DMS 273 treated with DMSO at 0.1 percent for 48 hours (cell line): ENCODE results near the gene EPHX1.

Experiments used
- DNase-seq: peaks from one replicate; lab custom pipeline; 2025; lab: John Stamatoyannopoulos, UW

EPHX1 gene

DNA sequence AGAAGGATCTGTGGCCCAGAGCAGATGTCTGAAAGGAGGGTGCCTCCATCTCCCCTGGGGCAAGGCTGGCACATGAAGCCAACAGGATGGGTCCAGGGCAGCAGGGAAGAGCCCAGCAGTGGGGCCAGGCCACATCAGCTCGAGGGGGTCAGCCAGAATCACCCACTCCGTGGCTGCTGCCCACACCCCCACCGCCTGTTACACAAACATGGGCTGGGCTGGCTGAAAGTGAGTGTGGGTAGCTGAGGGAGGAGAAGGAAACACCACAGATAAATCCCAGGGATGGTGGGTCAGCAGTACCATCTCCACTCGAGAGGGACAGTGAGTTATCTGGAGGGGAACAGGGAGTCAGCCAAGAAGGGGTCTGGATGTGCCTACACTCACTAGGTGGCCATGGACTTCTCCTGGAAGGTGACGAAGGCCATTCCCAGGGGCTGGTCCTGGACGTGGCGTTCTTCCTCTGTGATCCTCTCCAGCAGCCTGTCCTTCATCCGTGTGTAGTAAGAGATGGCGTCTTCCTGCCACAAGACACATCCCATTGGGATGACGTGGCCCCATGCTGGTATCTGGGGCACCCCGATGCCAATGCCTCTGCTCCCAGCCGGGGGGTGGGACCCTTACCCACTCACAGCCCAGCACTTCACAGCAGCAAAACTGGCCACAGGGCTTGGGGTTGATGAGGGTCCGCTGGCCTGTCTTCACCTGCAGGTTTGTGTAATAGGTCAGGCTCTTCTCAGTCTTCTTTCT lies 52.1 kb downstream of the EPHX1 start:
- no peak for DNase-seq

DNA sequence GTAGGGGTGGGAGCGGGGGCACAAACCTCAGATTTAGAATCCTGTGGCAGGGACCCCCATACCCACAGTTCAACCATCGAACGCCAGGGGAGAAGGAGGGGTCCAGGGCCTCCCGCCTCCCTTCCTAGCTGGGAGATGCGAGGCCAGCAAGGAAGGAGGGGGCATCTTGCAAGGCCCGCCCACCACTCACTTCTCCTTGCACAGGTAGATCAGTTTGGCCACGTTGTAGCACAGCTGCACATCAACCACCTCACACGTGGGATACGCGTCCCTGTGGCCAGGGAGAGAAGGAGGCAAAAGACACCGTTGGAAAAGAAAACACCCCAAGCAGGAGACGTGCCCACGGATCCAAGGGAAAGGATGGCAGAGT lies 52.6 kb downstream of the EPHX1 start:
- DNase-seq: no peak

- DNase-seq: no peak
Observed at GRCh38 chr1:225863167-225863566, 53.2 kb downstream of the EPHX1 start.

DNA sequence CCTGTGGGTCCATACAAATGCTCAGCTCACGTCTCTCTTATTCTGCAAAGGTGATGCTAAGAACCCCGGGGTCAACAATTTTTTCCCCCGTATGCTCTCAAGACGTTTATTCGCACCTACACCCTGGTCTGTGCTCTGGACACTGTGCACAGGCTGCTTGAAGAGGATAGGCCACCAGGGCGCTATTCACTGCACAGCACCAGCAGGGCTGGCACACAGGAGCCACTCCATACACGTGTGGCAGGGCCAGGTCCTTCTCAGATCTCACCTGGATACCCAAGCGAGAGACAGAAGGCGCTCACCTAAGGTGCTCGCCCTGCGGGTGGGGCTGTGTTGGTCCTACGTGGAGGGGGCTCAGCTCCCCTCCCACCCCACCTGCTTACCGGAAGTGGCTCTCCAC lies 55.6 kb downstream of the EPHX1 start:
- DNase-seq: no peak

DNA sequence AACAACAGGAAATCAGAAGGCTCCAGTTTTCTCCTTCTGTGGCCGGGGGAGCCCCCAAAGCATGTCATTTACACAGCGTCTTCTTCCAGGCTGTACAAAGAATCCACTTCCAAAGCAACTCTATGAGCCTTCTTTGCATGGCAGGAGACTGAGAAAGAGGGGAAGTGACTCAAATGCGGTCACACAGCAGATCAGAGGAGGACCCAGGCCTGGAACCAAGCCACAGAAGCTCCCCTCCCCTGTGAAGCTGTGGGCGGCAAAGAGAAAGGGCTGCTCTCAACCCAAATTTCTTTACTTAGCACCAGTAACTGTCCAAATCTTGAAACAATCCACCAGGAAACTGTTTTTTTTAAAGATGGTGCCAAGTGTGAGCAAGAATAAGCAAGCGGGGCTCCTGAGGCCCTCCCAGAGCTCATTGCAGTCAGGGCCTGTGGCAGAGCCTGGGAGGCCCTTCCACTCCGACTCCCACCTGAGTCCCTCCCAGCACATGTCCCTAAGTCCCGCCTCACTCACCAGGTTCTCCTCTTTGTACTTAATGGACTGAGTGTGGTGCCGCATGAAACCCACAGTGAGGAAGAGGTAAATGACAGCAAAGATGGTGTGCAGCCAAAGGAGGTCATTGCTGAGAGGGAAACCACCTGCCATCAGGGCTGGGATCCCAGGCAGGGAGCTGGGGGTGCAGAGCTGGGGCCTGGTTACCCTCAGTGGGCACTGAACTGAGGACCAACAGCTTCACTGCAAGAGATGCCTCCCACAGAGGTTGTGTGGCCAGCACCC lies 56.3 kb downstream of the EPHX1 start:
- no peak for DNase-seq

DNA sequence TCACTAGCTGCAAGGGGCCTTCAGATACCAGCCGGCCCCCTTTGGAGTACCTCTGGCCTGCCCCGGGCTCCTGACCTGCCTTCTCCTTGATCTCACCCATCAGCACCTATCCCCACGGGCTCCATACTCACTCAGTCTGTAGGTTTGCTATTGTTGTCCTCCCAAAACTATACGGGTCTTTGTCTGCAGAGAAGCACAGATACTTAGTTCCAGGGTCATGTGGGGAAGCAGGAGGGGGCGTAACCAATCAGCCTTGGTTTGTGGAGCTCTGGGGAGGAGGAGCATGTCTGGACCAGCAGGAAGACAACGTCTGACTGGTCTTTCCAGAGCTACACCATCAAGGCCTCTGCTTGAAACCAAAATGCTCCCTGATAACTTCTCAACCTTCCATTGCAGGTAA lies 57.1 kb downstream of the EPHX1 start:
- no peak for DNase-seq

DNA sequence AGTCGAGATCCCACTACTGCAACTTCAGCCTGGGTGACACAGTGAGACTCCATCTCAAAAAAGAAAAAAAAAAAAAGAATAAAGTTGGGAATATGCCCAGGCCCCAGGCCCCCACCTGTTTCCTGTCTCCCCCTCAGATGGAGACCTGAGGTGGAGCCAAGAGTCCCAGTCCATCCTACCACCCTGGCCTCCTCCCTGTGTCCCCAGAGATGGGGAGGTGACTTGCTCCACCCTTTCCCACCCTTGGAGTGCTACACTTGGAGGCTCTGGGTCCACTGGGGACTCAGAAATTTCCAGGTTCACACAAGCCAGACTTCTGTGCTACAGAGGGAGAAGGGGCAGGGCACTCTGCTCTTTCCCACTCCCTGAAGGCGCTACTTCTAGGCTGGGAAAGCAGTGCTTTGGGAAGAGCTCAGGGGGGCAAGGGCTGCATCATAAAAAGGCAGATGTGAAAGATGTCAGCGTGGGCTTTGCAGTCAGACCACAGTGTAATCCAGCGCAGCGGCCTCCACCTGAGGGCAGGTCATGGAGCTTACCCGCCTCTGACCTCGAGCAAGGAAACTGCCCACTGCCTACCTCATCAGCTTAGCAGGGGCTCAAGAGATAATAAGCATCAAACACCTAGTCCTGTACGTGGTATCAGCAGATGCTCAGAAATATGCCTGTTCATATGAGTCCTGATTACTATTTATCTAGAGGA lies 58.9 kb downstream of the EPHX1 start:
- no peak for DNase-seq

- DNase-seq: no peak
Observed at GRCh38 chr1:225870911-225871310, 61.0 kb downstream of the EPHX1 start.

DNA sequence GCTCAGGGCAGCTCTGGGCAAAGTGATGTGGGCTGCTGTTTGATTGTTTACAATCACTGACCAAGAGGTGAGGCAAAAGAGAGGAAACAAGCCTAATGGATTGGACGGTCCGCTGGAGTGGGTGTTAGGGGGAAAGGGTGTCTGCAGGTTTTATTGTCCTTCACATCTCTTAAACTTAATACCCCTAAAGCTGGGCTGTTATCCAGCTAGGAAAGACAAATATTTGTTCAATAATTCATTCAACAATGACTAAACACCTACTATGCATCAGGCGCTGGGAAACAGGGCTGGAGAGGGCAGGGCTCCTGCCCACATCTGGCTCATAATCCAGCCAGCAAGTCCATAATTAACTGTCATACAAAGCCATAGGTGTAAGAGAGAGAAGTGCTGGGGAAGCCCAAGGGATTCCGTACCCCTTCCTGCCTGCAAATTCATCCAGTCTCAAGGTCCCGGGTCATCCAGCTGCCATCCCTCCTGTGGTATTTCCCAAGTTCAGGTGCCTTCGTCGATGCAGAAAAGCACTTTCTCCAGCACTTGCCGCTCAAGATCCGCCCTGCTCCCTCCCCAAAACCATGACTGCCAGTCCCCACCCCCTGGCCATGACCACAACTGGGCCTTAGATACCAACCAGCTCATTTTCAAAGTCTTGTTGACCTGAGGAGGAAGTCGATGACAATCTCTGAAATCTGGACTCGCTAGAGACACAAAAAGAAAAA lies 61.6 kb downstream of the EPHX1 start:
- DNase-seq: no peak

DNA sequence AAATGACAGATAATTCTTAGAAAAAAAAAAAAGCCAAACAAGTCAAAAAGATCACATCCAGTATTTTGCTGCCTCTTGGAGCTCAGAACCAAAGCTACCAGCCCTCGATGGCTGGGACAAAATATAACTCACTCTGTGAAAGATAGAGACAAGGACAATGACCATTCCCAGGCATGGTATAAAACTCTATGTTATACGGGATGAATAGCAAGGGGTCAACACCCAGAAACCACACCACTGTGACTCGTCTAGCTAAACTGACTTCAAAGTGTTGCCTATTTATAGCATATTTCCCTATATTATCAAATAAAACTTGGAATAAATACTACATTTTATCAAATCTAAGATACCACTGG lies 62.1 kb downstream of the EPHX1 start:
- DNase-seq: no peak

- no peak for DNase-seq
Observed at GRCh38 chr1:225873281-225873850, 63.4 kb downstream of the EPHX1 start.

- DNase-seq: no peak
Observed at GRCh38 chr1:225874431-225874830, 64.5 kb downstream of the EPHX1 start.

- no peak for DNase-seq
Observed at GRCh38 chr1:225875044-225875815, 65.3 kb downstream of the EPHX1 start.

GRCh38 chr1:225876900-225877510 lies 67.1 kb downstream of the EPHX1 start:
- DNase-seq: no peak

- DNase-seq: no peak
Observed at GRCh38 chr1:225877580-225877979, 67.7 kb downstream of the EPHX1 start.

DNA sequence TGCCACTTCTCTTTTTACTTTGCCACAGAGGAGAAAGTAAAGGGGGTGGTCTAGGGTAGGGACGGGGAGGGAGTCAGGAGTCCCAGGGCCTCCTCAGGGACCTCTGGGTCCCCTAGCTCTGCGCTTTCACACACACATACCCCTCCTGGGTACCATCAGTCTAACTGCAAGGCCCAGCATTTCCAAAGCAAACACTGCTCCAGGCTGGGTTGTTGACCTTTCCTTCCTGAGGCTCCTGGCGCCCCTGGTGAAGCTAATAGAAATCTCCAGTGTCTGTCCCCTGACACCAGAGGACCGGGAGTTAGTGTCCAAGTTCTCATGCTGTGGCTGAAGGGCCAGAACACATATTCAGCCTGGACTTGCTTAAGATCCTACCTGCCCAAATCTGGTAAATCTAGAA lies 68.4 kb downstream of the EPHX1 start:
- DNase-seq: no peak

GRCh38 chr1:225879521-225880221 lies 69.7 kb downstream of the EPHX1 start:
- no peak for DNase-seq

DNA sequence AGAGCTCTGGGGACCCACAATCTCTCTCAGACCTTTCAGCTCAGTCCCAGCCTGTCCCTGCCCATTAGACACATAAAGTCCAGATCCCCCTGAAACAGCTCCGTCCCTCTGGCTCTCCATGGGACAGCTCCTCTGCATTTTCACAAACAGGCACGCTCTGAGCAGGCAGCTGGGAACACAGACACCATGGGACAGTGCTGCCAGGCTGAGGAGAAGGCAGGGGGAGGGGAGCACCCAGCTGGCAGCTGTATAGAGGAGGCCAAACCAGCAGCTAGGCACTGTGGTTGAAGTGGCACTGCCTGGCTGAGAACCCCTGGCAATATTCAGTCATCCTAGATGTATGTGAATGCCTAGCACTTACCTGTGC lies 70.3 kb downstream of the EPHX1 start:
- no peak for DNase-seq

DNA sequence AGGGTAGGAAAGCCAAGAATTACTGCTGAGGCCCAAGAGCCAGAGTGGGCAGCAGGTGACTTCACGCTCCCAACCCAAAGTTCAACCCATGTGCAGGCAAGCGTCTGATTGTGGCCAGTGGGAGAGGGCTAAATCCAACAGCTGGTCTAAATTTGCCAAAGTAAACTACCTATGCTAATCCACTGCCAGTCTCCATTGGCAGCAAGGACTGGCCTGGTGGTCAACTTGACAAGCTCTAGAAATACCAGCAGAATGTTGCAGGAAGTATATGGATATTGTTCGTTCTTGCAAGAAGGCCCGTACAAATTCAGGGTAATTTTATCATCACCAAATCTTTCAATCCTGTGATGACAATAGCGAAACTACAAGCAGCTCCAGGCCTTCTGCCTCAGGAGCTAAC lies 70.7 kb downstream of the EPHX1 start:
- DNase-seq: no peak
